Measurements from ENCODE around the gene HAUS6.

- TF ChIP-seq, protein P1, sequence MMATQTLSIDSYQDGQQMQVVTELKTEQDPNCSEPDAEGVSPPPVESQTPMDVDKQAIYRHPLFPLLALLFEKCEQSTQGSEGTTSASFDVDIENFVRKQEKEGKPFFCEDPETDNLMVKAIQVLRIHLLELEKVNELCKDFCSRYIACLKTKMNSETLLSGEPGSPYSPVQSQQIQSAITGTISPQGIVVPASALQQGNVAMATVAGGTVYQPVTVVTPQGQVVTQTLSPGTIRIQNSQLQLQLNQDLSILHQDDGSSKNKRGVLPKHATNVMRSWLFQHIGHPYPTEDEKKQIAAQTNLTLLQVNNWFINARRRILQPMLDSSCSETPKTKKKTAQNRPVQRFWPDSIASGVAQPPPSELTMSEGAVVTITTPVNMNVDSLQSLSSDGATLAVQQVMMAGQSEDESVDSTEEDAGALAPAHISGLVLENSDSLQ (IDR thresholded peaks at IDR 0.05): no peak
- TF ChIP-seq FOXM1 (IDR thresholded peaks at IDR 0.05; ENCODE audit: borderline replicate concordance): no peak
- no peak for TF ChIP-seq SUZ12 (IDR thresholded peaks at IDR 0.05)
- TF ChIP-seq BHLHE40 (IDR thresholded peaks at IDR 0.05; ENCODE audit: borderline replicate concordance): no peak
- no peak for TF ChIP-seq ZNF384 (IDR thresholded peaks at IDR 0.05)
- TF ChIP-seq LEF1 (IDR thresholded peaks at IDR 0.05; ENCODE audit: borderline replicate concordance): no peak
- TF ChIP-seq SP1 (IDR thresholded peaks at IDR 0.05): no peak
Observed at GRCh38 chr9:19119801-19120440, 17.2 kb upstream of the HAUS6 start.

Data from HEK293T (cell line).